Measurements from ENCODE around the gene NMB. TPM values are rescaled to one million over a fixed set of nuclear protein-coding genes. Genes with fewer than 3 reads are reported as not detected.

The NMB gene
- total RNA-seq, 1 experiment from 2014 or later = 25.9 TPM

- no peak for TF ChIP-seq EZH2 (IDR thresholded peaks at IDR 0.05; ENCODE audit: low read length, unreplicated experiment)
- TF ChIP-seq CTCF (conservative IDR thresholded peaks at IDR 0.05; ENCODE audit: low read depth, low read length) = no peak
- no peak for TF ChIP-seq EZH2phosphoT487 (IDR thresholded peaks at IDR 0.05; ENCODE audit: borderline replicate concordance, low read length)
- CTCF ChIA-PET = no interaction called here
- Histone ChIP-seq H3K9me2 (replicated peaks; ENCODE audit: low read length) (no peaks in the 10 kb centered on the region), H4K20me1 (ENCODE audit: low read length) (no peaks in the 10 kb centered on the region), H3K4me1 (ENCODE audit: insufficient read depth, low read length) (no peaks in the 10 kb centered on the region), H3K9me3 (ENCODE audit: low read length) (peaks cover 10% of the 10 kb centered on the region), H3K4me3 (ENCODE audit: low read length) (no peak overlapping the region), H3K27me3 (ENCODE audit: low read length) (no peaks in the 10 kb centered on the region), H3F3A (ENCODE audit: low read length, unreplicated experiment) (no peaks in the 10 kb centered on the region), H3K4me2 (ENCODE audit: low read length) (no peak overlapping the region), H3K9ac (ENCODE audit: low read length) (no peak overlapping the region), H3K36me3 (ENCODE audit: low read depth, low read length) (peaks cover 10% of the 10 kb centered on the region), H2AFZ (ENCODE audit: low read length) (no peak overlapping the region), H3K79me2 (ENCODE audit: low read length) (no peaks in the 10 kb centered on the region), H3K27ac (ENCODE audit: low read length) (no peak overlapping the region)
- POLR2A ChIA-PET (ENCODE audit: unreplicated experiment) = no interaction called here
- no peak for ATAC-seq
- BruUV-seq (replicated peaks) = no TSS peak
- intact Hi-C loops (cut with micrococcal nuclease) = no loop called here
- DNase-seq = no peak
Measured at GRCh38 chr15:84616235-84616634, 41.8 kb downstream of the NMB start.

GRCh38 chr15:84611631-84612030, 46.4 kb downstream of the NMB start:
- intact Hi-C loops (cut with micrococcal nuclease) = no loop called here
- Histone ChIP-seq H3K4me3 (ENCODE audit: low read length) (no peak overlapping the region), H2AFZ (ENCODE audit: low read length) (no peak overlapping the region), H3K27me3 (ENCODE audit: low read length) (no peaks in the 10 kb centered on the region), H3K9ac (ENCODE audit: low read length) (no peak overlapping the region), H3K4me2 (ENCODE audit: low read length) (no peak overlapping the region), H3K27ac (ENCODE audit: low read length) (no peak overlapping the region), H3K79me2 (ENCODE audit: low read length) (no peaks in the 10 kb centered on the region), H3K9me3 (ENCODE audit: low read length) (no peaks in the 10 kb centered on the region), H4K20me1 (ENCODE audit: low read length) (no peaks in the 10 kb centered on the region), H3K36me3 (ENCODE audit: low read depth, low read length) (no peaks in the 10 kb centered on the region), H3F3A (ENCODE audit: low read length, unreplicated experiment) (no peaks in the 10 kb centered on the region), H3K9me2 (replicated peaks; ENCODE audit: low read length) (no peaks in the 10 kb centered on the region), H3K4me1 (ENCODE audit: insufficient read depth, low read length) (no peaks in the 10 kb centered on the region)
- CTCF ChIA-PET = no interaction called here
- no TSS peak for BruUV-seq (replicated peaks)
- POLR2A ChIA-PET (ENCODE audit: unreplicated experiment) = no interaction called here
- ATAC-seq = no peak
- DNase-seq = no peak
- no peak for TF ChIP-seq EZH2phosphoT487 (IDR thresholded peaks at IDR 0.05; ENCODE audit: borderline replicate concordance, low read length)
- no peak for TF ChIP-seq CTCF (conservative IDR thresholded peaks at IDR 0.05; ENCODE audit: low read depth, low read length)
- TF ChIP-seq EZH2 (IDR thresholded peaks at IDR 0.05; ENCODE audit: low read length, unreplicated experiment) = no peak

GRCh38 chr15:84609818-84610525, 48.0 kb downstream of the NMB start:
- no peak overlapping the region for H3K9ac ChIP-seq (ENCODE audit: low read length)
- no peaks in the 10 kb centered on the region for H3K9me3 ChIP-seq (ENCODE audit: low read length)
- H3K4me1 ChIP-seq (ENCODE audit: insufficient read depth, low read length) = no peaks in the 10 kb centered on the region
- DNase-seq = no peak
- H3K27me3 ChIP-seq (ENCODE audit: low read length) = no peaks in the 10 kb centered on the region
- CTCF ChIA-PET = no interaction called here
- TF ChIP-seq EZH2 (IDR thresholded peaks at IDR 0.05; ENCODE audit: low read length, unreplicated experiment) (no peak), CTCF (conservative IDR thresholded peaks at IDR 0.05; ENCODE audit: low read depth, low read length) (no peak), EZH2phosphoT487 (IDR thresholded peaks at IDR 0.05; ENCODE audit: borderline replicate concordance, low read length) (no peak)
- no peak overlapping the region for H3K4me3 ChIP-seq (ENCODE audit: low read length)
- no peaks in the 10 kb centered on the region for H3F3A ChIP-seq (ENCODE audit: low read length, unreplicated experiment)
- no peak overlapping the region for H3K27ac ChIP-seq (ENCODE audit: low read length)
- no peak overlapping the region for H2AFZ ChIP-seq (ENCODE audit: low read length)
- no peaks in the 10 kb centered on the region for H3K9me2 ChIP-seq (replicated peaks; ENCODE audit: low read length)
- POLR2A ChIA-PET (ENCODE audit: unreplicated experiment) = no interaction called here
- no peaks in the 10 kb centered on the region for H3K36me3 ChIP-seq (ENCODE audit: low read depth, low read length)
- H3K79me2 ChIP-seq (ENCODE audit: low read length) = no peaks in the 10 kb centered on the region
- no peak overlapping the region for H3K4me2 ChIP-seq (ENCODE audit: low read length)
- no TSS peak for BruUV-seq (replicated peaks)
- ATAC-seq = no peak
- H4K20me1 ChIP-seq (ENCODE audit: low read length) = no peaks in the 10 kb centered on the region
- intact Hi-C loops (cut with micrococcal nuclease) = no loop called here
